ENCODE measurements around the gene CDKAL1. TPM values are rescaled to one million over a fixed set of nuclear protein-coding genes. Genes with fewer than 3 reads are reported as not detected.

CDKAL1 gene
- total and polyA plus RNA-seq, 2 experiments from 2014 or later = 12.2 to 13.7 TPM

DNA sequence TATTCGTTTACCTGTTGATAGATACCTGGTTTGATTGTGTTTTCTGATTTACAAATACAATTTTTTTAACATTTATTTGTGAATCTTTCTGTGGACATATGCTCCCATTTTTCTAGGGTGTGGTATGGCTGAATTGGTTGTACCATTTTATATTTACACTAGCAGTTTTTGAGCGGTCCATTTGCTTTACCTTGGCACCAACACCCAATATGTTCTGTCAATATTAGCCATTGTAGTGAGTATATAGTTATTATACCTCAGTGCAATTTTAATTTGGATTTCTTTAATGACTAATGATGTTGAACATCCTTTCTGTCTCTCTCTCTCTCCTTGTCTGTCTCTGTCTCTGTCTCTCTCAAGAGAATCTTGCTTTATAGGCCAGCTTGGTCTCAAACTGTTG, 278.5 kb downstream of the CDKAL1 start:
- H3K27ac ChIP-seq = no peak overlapping the region
- H3K36me3 ChIP-seq = no peaks in the 10 kb centered on the region
- peaks cover 19% of the 10 kb centered on the region for H3K4me1 ChIP-seq (ENCODE audit: low read depth)
- no peaks in the 10 kb centered on the region for H3K9me3 ChIP-seq (ENCODE audit: low read depth)
- no peak overlapping the region for H3K4me3 ChIP-seq
- no peaks in the 10 kb centered on the region for H3K27me3 ChIP-seq
- TF ChIP-seq, protein P1, sequence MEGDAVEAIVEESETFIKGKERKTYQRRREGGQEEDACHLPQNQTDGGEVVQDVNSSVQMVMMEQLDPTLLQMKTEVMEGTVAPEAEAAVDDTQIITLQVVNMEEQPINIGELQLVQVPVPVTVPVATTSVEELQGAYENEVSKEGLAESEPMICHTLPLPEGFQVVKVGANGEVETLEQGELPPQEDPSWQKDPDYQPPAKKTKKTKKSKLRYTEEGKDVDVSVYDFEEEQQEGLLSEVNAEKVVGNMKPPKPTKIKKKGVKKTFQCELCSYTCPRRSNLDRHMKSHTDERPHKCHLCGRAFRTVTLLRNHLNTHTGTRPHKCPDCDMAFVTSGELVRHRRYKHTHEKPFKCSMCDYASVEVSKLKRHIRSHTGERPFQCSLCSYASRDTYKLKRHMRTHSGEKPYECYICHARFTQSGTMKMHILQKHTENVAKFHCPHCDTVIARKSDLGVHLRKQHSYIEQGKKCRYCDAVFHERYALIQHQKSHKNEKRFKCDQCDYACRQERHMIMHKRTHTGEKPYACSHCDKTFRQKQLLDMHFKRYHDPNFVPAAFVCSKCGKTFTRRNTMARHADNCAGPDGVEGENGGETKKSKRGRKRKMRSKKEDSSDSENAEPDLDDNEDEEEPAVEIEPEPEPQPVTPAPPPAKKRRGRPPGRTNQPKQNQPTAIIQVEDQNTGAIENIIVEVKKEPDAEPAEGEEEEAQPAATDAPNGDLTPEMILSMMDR (IDR thresholded peaks at IDR 0.05; ENCODE audit: low read depth, low read length) = no peak
- no peak for DNase-seq (ENCODE audit: low read depth in 1 of 2, low spot score in 1 of 2)

DNA sequence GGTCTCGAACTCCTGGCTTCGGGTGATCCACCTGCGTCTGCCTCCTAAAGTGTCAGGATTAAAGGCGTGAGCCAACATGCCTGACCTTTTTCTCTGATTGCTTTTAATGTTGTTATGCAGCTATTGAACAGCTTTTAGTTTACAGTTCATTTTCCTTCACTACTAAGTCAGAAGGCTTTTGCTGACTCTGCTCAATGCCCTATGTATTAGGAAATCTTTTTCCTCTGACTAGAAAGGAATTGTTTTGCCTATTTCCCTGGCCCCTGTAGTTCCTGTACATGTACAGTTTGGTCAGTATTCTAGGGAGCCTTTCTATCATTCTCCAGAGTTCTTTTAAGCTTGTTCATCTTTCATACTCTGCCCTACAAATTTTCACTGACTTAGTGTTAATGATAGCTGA, 280.2 kb downstream of the CDKAL1 start:
- H3K9me3 ChIP-seq (ENCODE audit: low read depth) = no peaks in the 10 kb centered on the region
- no peaks in the 10 kb centered on the region for H3K27me3 ChIP-seq
- H3K27ac ChIP-seq = no peak overlapping the region
- H3K36me3 ChIP-seq = no peaks in the 10 kb centered on the region
- TF ChIP-seq, protein P1 (IDR thresholded peaks at IDR 0.05; ENCODE audit: low read depth, low read length) = no peak
- DNase-seq (ENCODE audit: low read depth in 1 of 2, low spot score in 1 of 2) = no peak
- H3K4me1 ChIP-seq (ENCODE audit: low read depth) = peaks cover 13% of the 10 kb centered on the region
- no peak overlapping the region for H3K4me3 ChIP-seq

DNA sequence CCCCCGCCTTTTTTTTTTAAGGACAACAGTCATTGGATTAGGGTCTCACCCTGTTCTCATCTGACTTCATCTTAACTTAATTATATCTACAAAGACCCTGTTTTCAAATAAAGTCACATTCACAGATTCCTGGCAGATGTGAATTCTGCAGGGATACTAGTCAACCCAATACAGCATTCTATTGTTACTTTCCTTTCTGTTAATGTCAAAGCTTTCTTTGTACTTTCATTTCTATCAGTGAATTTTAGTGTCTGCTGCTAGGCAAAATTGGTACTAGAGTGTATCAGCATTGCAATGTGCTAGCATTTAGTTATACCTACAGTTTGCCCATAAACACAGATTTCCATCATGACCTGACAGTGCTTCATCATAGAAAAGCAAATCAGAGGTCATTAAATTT, 281.9 kb downstream of the CDKAL1 start:
- TF ChIP-seq, protein P1 (IDR thresholded peaks at IDR 0.05; ENCODE audit: low read depth, low read length) = no peak

DNA sequence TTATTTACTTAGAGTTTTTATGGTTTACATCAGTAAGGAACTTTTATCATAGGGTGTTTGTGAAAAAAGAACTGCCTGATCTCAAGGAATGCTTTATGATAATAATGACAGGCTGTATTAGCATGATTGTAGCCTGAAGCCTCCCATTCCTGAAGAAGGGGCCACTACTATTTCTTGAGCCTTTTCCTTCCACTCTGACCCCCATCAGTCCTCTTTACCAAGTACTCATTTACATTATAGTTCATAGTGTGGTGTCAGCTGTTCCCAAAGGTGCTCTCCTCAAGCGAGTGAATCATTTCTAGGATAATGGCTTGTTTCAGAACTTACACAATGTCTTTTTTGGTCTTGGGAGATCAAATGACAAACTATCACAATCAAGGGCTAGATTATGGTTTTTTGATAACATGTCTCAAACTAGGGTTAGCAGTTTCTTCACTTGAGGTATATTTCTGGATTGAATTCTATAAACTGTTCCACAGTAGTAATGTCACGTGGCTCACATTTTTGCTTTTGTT, 283.6 kb downstream of the CDKAL1 start:
- Histone ChIP-seq H3K36me3 (no peaks in the 10 kb centered on the region), H3K27ac (no peak overlapping the region), H3K9me3 (ENCODE audit: low read depth) (no peaks in the 10 kb centered on the region), H3K4me1 (ENCODE audit: low read depth) (no peaks in the 10 kb centered on the region), H3K4me3 (no peak overlapping the region), H3K27me3 (no peaks in the 10 kb centered on the region)
- no peak for DNase-seq (ENCODE audit: low read depth in 1 of 2, low spot score in 1 of 2)
- TF ChIP-seq, protein P1 (IDR thresholded peaks at IDR 0.05; ENCODE audit: low read depth, low read length) = no peak

More for the DNA sequence above, 281.9 kb downstream of the CDKAL1 start:
- Histone ChIP-seq H3K4me1 (ENCODE audit: low read depth) (peaks cover 9% of the 10 kb centered on the region), H3K36me3 (no peaks in the 10 kb centered on the region), H3K9me3 (ENCODE audit: low read depth) (no peaks in the 10 kb centered on the region), H3K27ac (no peak overlapping the region), H3K27me3 (no peaks in the 10 kb centered on the region), H3K4me3 (no peak overlapping the region)
- DNase-seq (ENCODE audit: low read depth in 1 of 2, low spot score in 1 of 2) = no peak

DNA sequence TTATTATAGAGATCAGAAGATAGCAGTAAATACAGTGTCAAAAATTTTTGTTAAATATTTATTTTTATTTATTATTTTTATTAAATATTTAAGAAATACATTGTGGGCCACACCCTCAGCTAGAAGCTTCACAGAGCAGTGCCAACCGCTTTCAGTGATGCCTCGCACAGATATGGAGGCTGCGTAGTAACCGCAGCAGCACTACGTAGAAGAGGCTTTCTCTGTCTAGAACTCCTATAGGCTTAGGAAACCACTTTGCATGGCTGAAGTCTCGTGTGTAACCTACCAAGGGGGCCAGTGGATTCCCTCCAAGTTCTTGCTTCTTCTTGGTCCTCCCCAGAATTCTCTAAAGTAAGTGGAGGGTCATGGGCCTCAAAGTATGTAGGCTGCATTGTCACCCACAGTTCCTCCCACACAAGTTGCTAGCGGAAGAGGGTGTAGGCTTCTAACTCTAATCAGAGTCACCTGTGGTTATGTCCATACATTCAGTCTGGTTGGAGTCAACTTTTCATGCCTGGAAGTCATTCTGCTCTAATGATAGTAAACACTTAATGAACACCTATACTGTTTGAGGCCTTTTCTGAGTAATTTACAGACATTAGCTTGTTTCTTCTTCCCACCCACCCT, 285.6 kb downstream of the CDKAL1 start:
- DNase-seq (ENCODE audit: low read depth in 1 of 2, low spot score in 1 of 2) = no peak
- Histone ChIP-seq H3K9me3 (ENCODE audit: low read depth) (no peaks in the 10 kb centered on the region), H3K4me1 (ENCODE audit: low read depth) (peaks cover under 1% of the 10 kb centered on the region), H3K27me3 (no peaks in the 10 kb centered on the region), H3K4me3 (no peak overlapping the region), H3K27ac (no peak overlapping the region), H3K36me3 (no peaks in the 10 kb centered on the region)
- TF ChIP-seq, protein P1 (IDR thresholded peaks at IDR 0.05; ENCODE audit: low read depth, low read length) = no peak

Data from cardiac muscle cell (in vitro differentiated cells and primary cell).